ENCODE data around the gene DDX3X.
"Not testable (repeated sequence)": the region's sequence is repeated elsewhere in the genome, so short reads cannot be mapped to it uniquely, and the experiment has no call there.

DDX3X gene

GRCh38 chrX:41373989-41374606 lies 40.1 kb downstream of the DDX3X start:
- Histone ChIP-seq H3K4me3 (ENCODE audit: low read depth in 1 of 2, low read length in 2 of 2) (no peak overlapping the region), H3K27ac (ENCODE audit: low read length) (no peak overlapping the region), H3K4me1 (ENCODE audit: control insufficient read depth in 1 of 2, insufficient read depth in 2 of 2, low read length in 2 of 2) (no peaks in the 10 kb centered on the region), H3K9me3 (ENCODE audit: control insufficient read depth in 1 of 2, low read length in 2 of 2) (no peaks in the 10 kb centered on the region), H3K36me3 (ENCODE audit: control insufficient read depth in 1 of 2, insufficient read depth in 2 of 2, low read length in 2 of 2) (no peaks in the 10 kb centered on the region), H3K27me3 (ENCODE audit: low read depth, low read length) (no peaks in the 10 kb centered on the region)

GRCh38 chrX:41377624-41378023 lies 43.7 kb downstream of the DDX3X start:
- Histone ChIP-seq H3K9me3 (ENCODE audit: control insufficient read depth in 1 of 2, low read length in 2 of 2) (no peaks in the 10 kb centered on the region), H3K27me3 (ENCODE audit: low read depth, low read length) (no peaks in the 10 kb centered on the region), H3K4me1 (ENCODE audit: control insufficient read depth in 1 of 2, insufficient read depth in 2 of 2, low read length in 2 of 2) (no peaks in the 10 kb centered on the region)

GRCh38 chrX:41381685-41382084 lies 47.7 kb downstream of the DDX3X start:
- Histone ChIP-seq H3K27me3 (ENCODE audit: low read depth, low read length) (no peaks in the 10 kb centered on the region), H3K4me3 (ENCODE audit: low read depth in 1 of 2, low read length in 2 of 2) (no peak overlapping the region), H3K36me3 (ENCODE audit: control insufficient read depth in 1 of 2, insufficient read depth in 2 of 2, low read length in 2 of 2) (no peaks in the 10 kb centered on the region), H3K4me1 (ENCODE audit: control insufficient read depth in 1 of 2, insufficient read depth in 2 of 2, low read length in 2 of 2) (peaks cover 0 to 3% of the 10 kb centered on the region in 2 donors), H3K9me3 (ENCODE audit: control insufficient read depth in 1 of 2, low read length in 2 of 2) (no peaks in the 10 kb centered on the region), H3K27ac (ENCODE audit: low read length) (no peak overlapping the region)

More at GRCh38 chrX:41377624-41378023, 43.7 kb downstream of the DDX3X start:
- Histone ChIP-seq H3K36me3 (ENCODE audit: control insufficient read depth in 1 of 2, insufficient read depth in 2 of 2, low read length in 2 of 2) (no peaks in the 10 kb centered on the region), H3K4me3 (ENCODE audit: low read depth in 1 of 2, low read length in 2 of 2) (no peak overlapping the region), H3K27ac (ENCODE audit: low read length) (no peak overlapping the region)

- H3K27me3 ChIP-seq (ENCODE audit: low read depth, low read length), result no peaks in the 10 kb centered on the region
- H3K9me3 ChIP-seq (ENCODE audit: control insufficient read depth in 1 of 2, low read length in 2 of 2), result no peaks in the 10 kb centered on the region
- peak overlapping the region; percentile 67 for H3K27ac ChIP-seq (ENCODE audit: low read length)
- H3K4me1 ChIP-seq (ENCODE audit: control insufficient read depth in 1 of 2, insufficient read depth in 2 of 2, low read length in 2 of 2), result peaks cover 0 to 3% of the 10 kb centered on the region in 2 donors
- no peaks in the 10 kb centered on the region for H3K36me3 ChIP-seq (ENCODE audit: control insufficient read depth in 1 of 2, insufficient read depth in 2 of 2, low read length in 2 of 2)
- no peak overlapping the region for H3K4me3 ChIP-seq (ENCODE audit: low read depth in 1 of 2, low read length in 2 of 2)
Observed at GRCh38 chrX:41382714-41383645, 49.0 kb downstream of the DDX3X start.

GRCh38 chrX:41384051-41384705 lies 50.2 kb downstream of the DDX3X start:
- Histone ChIP-seq H3K4me3 (ENCODE audit: low read depth in 1 of 2, low read length in 2 of 2) (no peak overlapping the region), H3K4me1 (ENCODE audit: control insufficient read depth in 1 of 2, insufficient read depth in 2 of 2, low read length in 2 of 2) (peaks cover 0 to 3% of the 10 kb centered on the region in 2 donors), H3K36me3 (ENCODE audit: control insufficient read depth in 1 of 2, insufficient read depth in 2 of 2, low read length in 2 of 2) (no peaks in the 10 kb centered on the region), H3K27me3 (ENCODE audit: low read depth, low read length) (no peaks in the 10 kb centered on the region), H3K9me3 (ENCODE audit: control insufficient read depth in 1 of 2, low read length in 2 of 2) (no peaks in the 10 kb centered on the region), H3K27ac (ENCODE audit: low read length) (no peak overlapping the region)

- Histone ChIP-seq H3K36me3 (ENCODE audit: control insufficient read depth in 1 of 2, insufficient read depth in 2 of 2, low read length in 2 of 2) (no peaks in the 10 kb centered on the region), H3K27me3 (ENCODE audit: low read depth, low read length) (no peaks in the 10 kb centered on the region), H3K4me1 (ENCODE audit: control insufficient read depth in 1 of 2, insufficient read depth in 2 of 2, low read length in 2 of 2) (peaks cover 0 to 3% of the 10 kb centered on the region in 2 donors)
Observed at GRCh38 chrX:41386222-41386990, 52.4 kb downstream of the DDX3X start.

GRCh38 chrX:41388543-41388942 lies 54.6 kb downstream of the DDX3X start:
- no peak overlapping the region for H3K4me3 ChIP-seq (ENCODE audit: low read depth in 1 of 2, low read length in 2 of 2)
- no peaks in the 10 kb centered on the region for H3K9me3 ChIP-seq (ENCODE audit: control insufficient read depth in 1 of 2, low read length in 2 of 2)
- no peaks in the 10 kb centered on the region for H3K4me1 ChIP-seq (ENCODE audit: control insufficient read depth in 1 of 2, insufficient read depth in 2 of 2, low read length in 2 of 2)
- no peaks in the 10 kb centered on the region for H3K27me3 ChIP-seq (ENCODE audit: low read depth, low read length)
- H3K36me3 ChIP-seq (ENCODE audit: control insufficient read depth in 1 of 2, insufficient read depth in 2 of 2, low read length in 2 of 2), result no peaks in the 10 kb centered on the region
- no peak overlapping the region for H3K27ac ChIP-seq (ENCODE audit: low read length)

More at GRCh38 chrX:41386222-41386990, 52.4 kb downstream of the DDX3X start:
- no peaks in the 10 kb centered on the region for H3K9me3 ChIP-seq (ENCODE audit: control insufficient read depth in 1 of 2, low read length in 2 of 2)
- H3K27ac ChIP-seq (ENCODE audit: low read length), result no peak overlapping the region
- no peak overlapping the region for H3K4me3 ChIP-seq (ENCODE audit: low read depth in 1 of 2, low read length in 2 of 2)

GRCh38 chrX:41389311-41389888 lies 55.4 kb downstream of the DDX3X start:
- Histone ChIP-seq H3K4me1 (ENCODE audit: control insufficient read depth in 1 of 2, insufficient read depth in 2 of 2, low read length in 2 of 2) (no peaks in the 10 kb centered on the region), H3K4me3 (ENCODE audit: low read depth in 1 of 2, low read length in 2 of 2) (no peak overlapping the region), H3K27ac (ENCODE audit: low read length) (no peak overlapping the region), H3K36me3 (ENCODE audit: control insufficient read depth in 1 of 2, insufficient read depth in 2 of 2, low read length in 2 of 2) (no peaks in the 10 kb centered on the region), H3K27me3 (ENCODE audit: low read depth, low read length) (no peaks in the 10 kb centered on the region), H3K9me3 (ENCODE audit: control insufficient read depth in 1 of 2, low read length in 2 of 2) (no peaks in the 10 kb centered on the region)

- not testable (repeated sequence) for H3K9me3 ChIP-seq (ENCODE audit: control insufficient read depth in 1 of 2, low read length in 2 of 2); H3K27me3 ChIP-seq (ENCODE audit: low read depth, low read length); H3K4me3 ChIP-seq (ENCODE audit: low read depth in 1 of 2, low read length in 2 of 2); H3K36me3 ChIP-seq (ENCODE audit: control insufficient read depth in 1 of 2, insufficient read depth in 2 of 2, low read length in 2 of 2); H3K27ac ChIP-seq (ENCODE audit: low read length); H3K4me1 ChIP-seq (ENCODE audit: control insufficient read depth in 1 of 2, insufficient read depth in 2 of 2, low read length in 2 of 2)
Observed at GRCh38 chrX:41390576-41390975, 56.6 kb downstream of the DDX3X start.

GRCh38 chrX:41391606-41392005 lies 57.6 kb downstream of the DDX3X start:
- no peak overlapping the region for H3K4me3 ChIP-seq (ENCODE audit: low read depth in 1 of 2, low read length in 2 of 2)
- no peaks in the 10 kb centered on the region for H3K36me3 ChIP-seq (ENCODE audit: control insufficient read depth in 1 of 2, insufficient read depth in 2 of 2, low read length in 2 of 2)
- no peaks in the 10 kb centered on the region for H3K9me3 ChIP-seq (ENCODE audit: control insufficient read depth in 1 of 2, low read length in 2 of 2)
- H3K4me1 ChIP-seq (ENCODE audit: control insufficient read depth in 1 of 2, insufficient read depth in 2 of 2, low read length in 2 of 2), result no peaks in the 10 kb centered on the region
- no peak overlapping the region for H3K27ac ChIP-seq (ENCODE audit: low read length)
- no peaks in the 10 kb centered on the region for H3K27me3 ChIP-seq (ENCODE audit: low read depth, low read length)

Data from muscle layer of duodenum (tissue), 2 donors.